Right atrium auricular region (tissue), 2 donors: Measurements from ENCODE around the gene SEMA6C. TPM values are rescaled to one million over a fixed set of nuclear protein-coding genes. Genes with fewer than 3 reads are reported as not detected.
A peak's percentile ranks its signal among the peaks of the same experiment; 100 is the strongest.

Experiments used
- DNase-seq: peaks from one replicate; pipeline ENCODE4 v3.0.0-alpha.2; 2019; ENCODE audit warnings: low spot score
- H3K27ac ChIP-seq, 2 donors: fragments of 200-600 bp; sonication (generic); 1 replicate in 1 of 2; 2 replicates in 1 of 2; pipeline ENCODE4 v1.5.1; 2016 to 2019
- H3K27me3 ChIP-seq, 2 donors: fragments of 200-600 bp; sonication (generic); one replicate each; pipeline versions ENCODE4 v1.5.1 to v1.6.0; 2017 to 2019
- H3K36me3 ChIP-seq: fragments of 200-600 bp; sonication (generic); one replicate; pipeline ENCODE4 v1.5.1; 2016
- H3K4me1 ChIP-seq, 2 donors: fragments of 200-600 bp; sonication (generic); one replicate each; pipeline versions ENCODE4 v1.5.1 to v1.6.0; 2017 to 2019
- H3K4me3 ChIP-seq, 2 donors: fragments of 200-600 bp; sonication (generic); 1 replicate in 1 of 2; 2 replicates in 1 of 2; pipeline ENCODE4 v1.5.1; 2017 to 2019; ENCODE audit warnings: mild to moderate bottlenecking in 1 of 2, moderate library complexity in 1 of 2
- H3K9me3 ChIP-seq, 2 donors: fragments of 200-600 bp; sonication (generic); one replicate each; pipeline ENCODE4 v1.5.1; 2019
- CTCF ChIP-seq, 2 donors: fragments of 200-600 bp; sonication (generic); IDR thresholded peaks; one replicate each; pipeline ENCODE4 v1.5.1; 2019; ENCODE audit warnings: antibody characterized with exemption in 2 of 2
- total RNA-seq, 2 donors: library from RNA; depleted of rRNA; stranded (reverse); fragments of >200 nt; gene quantifications; one replicate each; pipeline ENCODE4 v1.1.0, GENCODE V29; 2016

The SEMA6C gene
- total RNA-seq, 2 donors from 2014 or later = 40.0 to 60.7 TPM

GRCh38 chr1:151175041-151175741 lies 28.8 kb upstream of the SEMA6C start:
- H3K9me3 ChIP-seq = no peaks in the 10 kb centered on the region
- TF ChIP-seq CTCF (IDR thresholded peaks at IDR 0.05) = no peak
- H3K27ac ChIP-seq = no peak overlapping the region
- DNase-seq = no peak
- no peaks in the 10 kb centered on the region for H3K27me3 ChIP-seq
- H3K4me3 ChIP-seq = no peak overlapping the region
- peaks cover 42% of the 10 kb centered on the region for H3K36me3 ChIP-seq
- H3K4me1 ChIP-seq = peaks cover 0 to 9% of the 10 kb centered on the region in 2 donors

DNA sequence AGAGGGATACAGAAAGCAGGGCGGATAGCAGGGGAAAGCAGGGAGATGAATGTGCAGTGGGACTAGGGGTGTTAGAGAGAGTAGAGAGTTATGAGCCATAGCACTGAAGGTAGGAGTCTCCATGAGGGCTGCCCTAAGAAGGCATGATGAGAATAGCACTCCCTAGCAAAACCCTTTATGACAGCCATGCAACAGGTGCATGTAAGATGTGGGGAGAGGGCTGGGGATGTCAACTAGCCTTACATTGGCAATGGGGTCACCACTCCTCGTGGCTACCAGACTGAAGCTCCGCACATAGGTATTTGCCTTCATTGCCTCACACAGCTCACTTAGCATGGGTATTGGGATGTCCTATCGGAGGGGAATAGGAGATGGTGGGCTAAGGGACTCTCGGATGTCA lies 24.8 kb upstream of the SEMA6C start:
- H3K9me3 ChIP-seq = no peaks in the 10 kb centered on the region
- no peak overlapping the region for H3K27ac ChIP-seq
- H3K36me3 ChIP-seq = peaks cover 23% of the 10 kb centered on the region
- TF ChIP-seq CTCF (IDR thresholded peaks at IDR 0.05) = no peak
- DNase-seq = no peak
- H3K27me3 ChIP-seq = no peaks in the 10 kb centered on the region
- H3K4me1 ChIP-seq = peaks cover 0 to 20% of the 10 kb centered on the region in 2 donors
- H3K4me3 ChIP-seq = no peak overlapping the region

- H3K27me3 ChIP-seq = no peaks in the 10 kb centered on the region
- TF ChIP-seq CTCF (IDR thresholded peaks at IDR 0.05) = no peak
- no peak for DNase-seq
- peaks cover 17% of the 10 kb centered on the region for H3K36me3 ChIP-seq
- H3K27ac ChIP-seq = no peak overlapping the region
- H3K4me1 ChIP-seq = peaks cover 0 to 31% of the 10 kb centered on the region in 2 donors
- peak overlapping the region in 1 of 2 donors; percentile 81 for H3K4me3 ChIP-seq
- no peaks in the 10 kb centered on the region for H3K9me3 ChIP-seq
Measured at GRCh38 chr1:151167116-151167515, 20.7 kb upstream of the SEMA6C start.

GRCh38 chr1:151166505-151166956 lies 20.1 kb upstream of the SEMA6C start:
- TF ChIP-seq CTCF (IDR thresholded peaks at IDR 0.05) = no peak
- peak overlapping the region; percentile 92 to 95 for H3K27ac ChIP-seq
- H3K9me3 ChIP-seq = no peaks in the 10 kb centered on the region
- H3K36me3 ChIP-seq = peaks cover 20% of the 10 kb centered on the region
- H3K4me3 ChIP-seq = peak overlapping the region; percentile 50 to 81
- no peak for DNase-seq
- no peaks in the 10 kb centered on the region for H3K27me3 ChIP-seq
- H3K4me1 ChIP-seq = peaks cover 0 to 31% of the 10 kb centered on the region in 2 donors

GRCh38 chr1:151165738-151166504 lies 19.5 kb upstream of the SEMA6C start, which contains the start of the genes LYSMD1 and SCNM1:
Gene LYSMD1, minus strand, starts transcription at chr1:151165902. Its CDS starts 644 bp downstream, at chr1:151165258.
Gene SCNM1, plus strand, starts transcription at chr1:151166144. Its CDS starts 9 bp downstream, at chr1:151166153.
- H3K36me3 ChIP-seq = peaks cover 22% of the 10 kb centered on the region
- H3K27me3 ChIP-seq = no peaks in the 10 kb centered on the region
- H3K27ac ChIP-seq = peak within 1 kb of the TSS; percentile 92 to 95
- H3K4me3 ChIP-seq = peak within 1 kb of the TSS; percentile 50 to 81
- TF ChIP-seq CTCF (IDR thresholded peaks at IDR 0.05) = peak in 1 of 2 donors; percentile 18
- peak; percentile 98 for DNase-seq
- H3K4me1 ChIP-seq = peaks cover 0 to 31% of the 10 kb centered on the region in 2 donors
- H3K9me3 ChIP-seq = no peaks in the 10 kb centered on the region
